Fibroblast of peridontal ligament (primary cell): ENCODE measurements around the gene PRPF39.

ENCODE experiments used
- DNase-seq: peaks from one replicate; pipeline ENCODE4 v3.0.0-alpha.2; 2010; ENCODE audit errors: extremely low read depth

PRPF39 gene

DNA sequence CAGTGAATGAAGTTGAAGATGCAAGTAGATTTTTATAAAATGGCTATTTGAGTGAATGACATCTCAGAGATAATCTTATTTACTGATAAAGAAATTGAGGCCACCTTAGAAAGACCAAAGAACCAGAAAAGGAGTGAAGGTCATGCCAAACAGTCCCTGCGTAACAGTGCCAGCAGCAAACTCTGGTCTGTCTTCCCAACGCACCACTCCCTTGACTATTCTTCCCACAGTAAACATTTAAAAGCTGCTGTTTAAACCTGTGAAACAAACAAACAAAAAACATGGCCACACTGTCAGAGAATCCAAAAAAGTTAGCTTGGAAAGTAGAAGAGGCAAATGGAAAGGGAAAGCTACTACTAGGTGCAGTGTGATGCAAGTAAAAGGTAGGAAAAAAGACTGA is 1.5 kb upstream of the PRPF39 start:
- DNase-seq, result no peak

DNA sequence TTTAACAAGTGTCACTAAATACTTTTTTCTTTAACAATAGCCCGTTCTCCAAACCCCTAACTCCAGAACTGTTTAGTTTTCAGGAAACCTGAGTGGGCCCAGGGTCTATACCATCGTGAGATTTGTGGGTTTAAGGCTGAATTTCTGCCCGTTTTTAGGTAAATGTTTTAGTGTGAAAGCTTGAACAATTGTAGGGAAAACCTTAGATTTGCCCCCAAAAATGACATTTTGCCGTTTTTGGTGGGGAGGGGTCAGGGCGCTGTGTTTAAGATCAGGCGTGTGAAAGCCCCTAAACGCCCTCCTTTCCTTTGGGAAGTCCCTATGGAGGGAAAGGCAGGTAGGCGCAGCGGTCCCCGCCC is 320 bp upstream of the PRPF39 start:
- peak; percentile 8 for DNase-seq

DNA sequence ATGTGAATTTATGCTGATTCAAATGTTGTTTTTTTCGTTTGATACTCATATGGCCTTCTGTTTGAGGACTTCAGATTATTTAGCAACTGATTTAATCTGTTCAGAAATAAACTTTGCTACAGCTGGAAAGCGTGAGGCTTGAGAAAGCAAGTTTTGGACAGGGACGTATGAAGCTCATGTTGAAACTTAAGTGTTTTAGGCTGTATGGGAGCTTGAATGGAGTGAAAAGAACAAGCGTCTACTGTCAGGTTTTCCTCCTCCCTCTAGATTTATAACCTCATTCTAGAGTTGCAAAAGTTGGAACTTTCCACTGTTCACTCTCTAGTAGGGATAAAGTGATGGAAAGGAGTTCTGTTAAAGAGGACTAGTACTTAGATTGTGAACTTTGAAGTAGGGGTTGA is 1.0 kb downstream of the PRPF39 start:
- peak; percentile 63 for DNase-seq

DNA sequence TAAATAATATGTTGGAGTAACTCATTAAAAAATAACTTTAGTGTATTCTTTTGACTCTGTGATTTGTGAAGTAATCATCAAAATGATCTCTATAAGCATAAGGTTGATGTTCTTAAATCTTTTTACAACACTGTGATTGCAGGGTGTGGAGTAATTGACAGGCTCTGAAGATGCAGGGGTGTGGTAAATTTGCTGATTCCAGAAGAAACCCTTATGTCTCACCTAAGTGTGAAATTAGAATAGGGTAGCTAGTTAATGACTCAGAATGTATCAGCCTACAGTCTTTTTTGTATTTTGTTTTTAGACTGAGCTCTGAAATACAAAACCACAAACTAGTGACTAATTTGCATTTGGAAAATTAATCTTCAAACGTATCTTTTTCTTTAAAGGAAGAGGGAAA is 5.9 kb downstream of the PRPF39 start:
- DNase-seq, result peak; percentile 30

DNA sequence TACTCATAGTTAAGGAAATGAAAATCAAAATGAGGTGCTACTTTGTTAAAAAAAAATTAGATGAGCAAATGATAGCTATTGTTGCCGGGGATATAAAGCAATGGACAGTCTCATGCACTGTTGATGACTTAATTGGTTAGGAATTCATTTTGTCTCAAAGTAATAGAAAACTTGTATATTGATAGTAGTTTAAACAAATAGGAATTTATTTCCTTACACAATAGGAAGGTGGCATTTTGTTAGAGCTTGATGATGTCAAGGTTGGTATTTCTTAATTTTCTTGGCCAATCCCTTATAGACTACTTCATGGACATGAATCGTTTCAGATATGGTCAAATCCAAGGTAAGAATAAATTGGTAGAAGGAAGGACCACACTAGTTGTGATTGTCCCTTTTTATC is 7.8 kb downstream of the PRPF39 start:
- peak; percentile 24 for DNase-seq

DNA sequence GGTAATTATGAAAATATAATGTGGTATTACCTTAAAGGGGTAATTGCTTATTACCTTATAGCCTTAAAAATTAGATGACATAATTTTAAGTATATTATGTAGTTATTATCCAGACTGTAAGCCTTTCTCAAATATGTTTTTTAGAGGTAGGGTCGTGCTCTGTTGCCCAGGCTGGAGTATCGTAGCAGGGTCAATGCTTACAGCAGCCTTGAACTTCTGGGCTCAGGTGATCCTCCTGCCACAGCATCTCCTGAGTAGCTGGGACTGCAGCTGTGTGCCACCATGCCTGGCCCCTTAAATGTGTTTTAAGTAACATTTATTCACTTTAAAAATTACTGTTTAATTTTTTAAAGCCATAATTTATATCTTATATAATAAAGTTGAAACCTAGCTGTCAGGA is 10.4 kb downstream of the PRPF39 start:
- no peak for DNase-seq

DNA sequence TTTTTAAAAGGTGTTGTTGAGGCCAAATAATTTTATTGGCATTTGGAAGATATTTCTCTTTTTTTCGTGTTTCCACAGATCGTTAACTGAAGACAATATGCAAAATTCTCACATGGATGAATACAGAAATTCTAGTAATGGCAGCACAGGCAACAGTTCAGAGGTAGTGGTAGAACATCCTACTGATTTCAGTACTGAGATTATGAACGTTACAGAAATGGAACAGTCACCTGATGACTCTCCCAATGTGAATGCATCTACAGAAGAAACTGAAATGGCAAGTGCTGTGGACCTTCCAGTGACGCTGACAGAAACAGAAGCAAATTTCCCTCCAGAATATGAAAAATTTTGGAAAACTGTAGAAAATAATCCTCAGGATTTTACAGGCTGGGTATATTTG is 11.2 kb downstream of the PRPF39 start:
- DNase-seq, result no peak

DNA sequence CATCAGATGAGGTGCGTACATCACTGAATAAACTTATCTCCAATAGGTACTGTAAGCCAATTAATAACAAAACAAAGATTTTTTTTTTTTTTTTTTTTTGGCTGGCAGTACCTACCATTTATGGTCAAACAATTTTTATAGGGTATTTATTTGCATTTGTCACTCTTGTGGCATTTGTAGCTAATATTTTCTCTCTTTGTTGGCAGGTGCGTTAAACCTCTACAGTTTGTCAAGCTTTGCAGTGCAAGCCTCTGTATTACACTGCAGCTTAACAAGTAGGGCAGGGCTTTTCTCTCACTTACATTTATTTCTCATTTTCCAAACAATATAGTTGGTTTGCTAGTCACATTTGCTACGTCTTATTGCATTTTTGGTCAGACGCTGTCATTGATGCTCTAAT is 12.3 kb downstream of the PRPF39 start:
- no peak for DNase-seq

DNA sequence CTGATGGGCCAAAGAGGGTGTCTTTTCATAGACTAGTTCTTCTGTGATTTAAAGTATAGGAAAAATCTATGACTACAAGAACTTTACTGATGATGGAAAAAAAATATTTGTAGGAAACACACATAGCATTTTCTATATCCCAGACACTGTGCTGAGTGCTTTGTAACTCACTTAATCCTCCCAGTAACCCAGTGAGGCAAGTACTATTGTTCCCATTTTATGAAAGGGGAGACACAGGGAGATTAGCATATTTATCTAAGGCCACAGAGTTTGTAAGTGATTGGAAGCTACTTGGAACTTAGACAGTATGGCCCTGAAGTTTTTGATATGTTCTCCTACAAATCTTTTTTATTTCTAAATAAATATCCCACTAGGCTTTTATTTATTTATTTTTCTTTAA is 19.9 kb downstream of the PRPF39 start:
- no peak for DNase-seq

DNA sequence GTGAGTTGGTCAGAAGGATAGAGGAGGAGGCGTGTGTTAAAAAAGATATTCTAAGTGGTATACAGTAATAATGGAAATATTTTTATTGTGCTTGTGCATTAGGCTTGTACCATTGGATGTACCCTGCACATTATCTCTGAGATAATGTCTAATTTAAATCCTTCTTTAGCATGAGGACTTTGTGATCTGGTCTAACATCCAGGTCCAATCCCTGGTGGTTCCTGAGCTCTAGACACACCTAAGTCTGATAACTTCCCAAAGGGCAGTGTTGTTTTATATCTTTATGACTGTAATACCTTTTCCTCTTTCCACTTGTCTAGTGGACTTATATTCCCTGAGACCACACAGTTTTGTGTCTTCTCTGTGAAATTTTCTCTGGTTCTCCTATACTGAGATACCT is 20.6 kb downstream of the PRPF39 start:
- no peak for DNase-seq

DNA sequence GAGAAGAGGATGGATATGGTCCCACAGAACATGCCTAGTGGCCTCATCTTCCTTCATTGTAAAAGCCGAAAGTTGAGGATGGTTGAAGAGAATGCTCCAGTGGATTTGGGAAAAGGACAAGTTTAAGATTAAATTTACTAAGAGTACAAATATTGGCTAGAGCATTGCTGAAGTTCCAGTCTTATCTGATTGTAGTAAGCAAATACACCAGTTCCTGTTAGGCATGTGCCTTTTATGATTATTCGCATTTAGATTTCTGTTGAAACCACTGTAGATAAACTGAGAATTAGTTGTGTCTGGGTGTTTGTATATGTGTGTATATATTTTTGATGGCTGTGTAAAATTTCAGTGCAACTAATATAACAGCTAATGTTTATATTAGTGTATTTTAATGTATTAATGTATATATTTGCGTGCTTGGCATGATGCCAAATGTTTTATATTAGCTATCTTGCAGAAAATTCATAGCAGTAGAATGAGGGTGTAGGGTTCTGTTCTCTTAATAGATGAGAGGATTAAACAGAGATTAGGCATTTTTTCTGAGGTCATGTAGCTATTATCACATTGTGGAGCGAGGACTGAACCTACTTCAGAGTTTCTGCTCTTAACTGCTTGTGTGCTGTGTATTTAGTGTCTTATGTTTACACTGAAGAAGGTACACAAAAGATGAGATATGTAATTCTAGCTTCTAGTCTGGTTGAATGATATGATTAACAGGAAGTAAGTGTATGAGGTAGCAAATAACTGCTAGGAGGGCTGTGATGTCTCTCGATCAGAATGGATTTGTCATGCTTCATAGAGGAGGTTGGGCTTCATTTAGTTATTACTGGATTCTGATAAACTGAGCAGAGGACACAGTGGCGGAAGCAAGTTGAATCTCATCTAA is 29.2 kb downstream of the PRPF39 start:
- no peak for DNase-seq

DNA sequence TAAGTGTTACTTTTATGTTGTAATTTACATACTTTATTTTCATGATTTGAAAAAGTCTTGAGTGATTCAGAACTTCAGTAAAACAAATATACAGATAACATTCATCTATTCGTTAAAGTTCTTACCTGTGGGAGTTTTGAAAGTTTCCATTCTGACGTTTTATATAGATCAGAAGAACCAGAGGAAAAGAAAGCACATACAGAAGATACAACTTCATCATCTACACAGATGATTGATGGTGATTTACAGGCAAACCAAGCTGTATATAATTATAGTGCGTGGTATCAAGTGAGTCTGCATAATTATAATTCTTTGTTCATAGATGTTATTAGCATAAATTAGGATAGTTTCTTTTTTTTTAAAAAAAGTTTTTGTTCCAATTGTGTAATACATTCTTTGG is 30.4 kb downstream of the PRPF39 start:
- DNase-seq, result no peak

DNA sequence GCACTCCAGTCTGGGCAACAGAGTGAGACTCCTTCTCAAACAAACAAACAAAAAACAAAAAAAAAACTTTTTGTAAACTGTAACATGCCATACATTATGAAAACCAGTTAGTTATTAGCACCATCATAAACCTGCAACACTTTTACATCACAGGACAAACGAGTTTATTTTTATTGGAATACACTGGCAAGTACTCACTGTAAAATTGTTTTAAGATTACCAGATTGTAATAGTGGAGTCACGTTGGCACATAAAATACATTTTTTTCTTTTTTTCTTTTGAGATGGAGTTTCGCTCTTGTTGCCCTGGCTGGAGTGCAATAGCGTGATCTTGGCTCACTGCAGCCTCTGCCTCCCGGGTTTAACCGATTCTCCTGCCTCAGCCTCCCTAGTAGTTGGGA is 34.7 kb downstream of the PRPF39 start:
- no peak for DNase-seq

DNA sequence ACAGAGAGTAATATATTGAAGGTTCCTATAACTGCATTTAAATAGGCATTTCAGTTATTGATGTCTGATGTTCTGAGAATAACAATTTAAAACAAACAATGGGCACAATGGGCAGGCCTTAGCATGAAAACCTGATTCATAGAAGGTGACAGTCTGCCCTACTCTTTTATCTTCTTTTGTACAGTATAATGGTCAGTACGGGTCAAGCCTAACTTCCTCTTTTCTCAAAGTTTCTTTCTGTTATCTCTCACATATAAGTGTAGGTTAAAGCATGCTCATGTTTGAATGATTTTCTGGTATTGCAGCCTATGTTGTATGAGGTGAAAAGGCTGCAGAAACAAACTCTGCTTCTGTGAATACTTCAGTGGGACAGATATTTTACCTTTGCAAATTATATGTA is 36.2 kb downstream of the PRPF39 start:
- no peak for DNase-seq

DNA sequence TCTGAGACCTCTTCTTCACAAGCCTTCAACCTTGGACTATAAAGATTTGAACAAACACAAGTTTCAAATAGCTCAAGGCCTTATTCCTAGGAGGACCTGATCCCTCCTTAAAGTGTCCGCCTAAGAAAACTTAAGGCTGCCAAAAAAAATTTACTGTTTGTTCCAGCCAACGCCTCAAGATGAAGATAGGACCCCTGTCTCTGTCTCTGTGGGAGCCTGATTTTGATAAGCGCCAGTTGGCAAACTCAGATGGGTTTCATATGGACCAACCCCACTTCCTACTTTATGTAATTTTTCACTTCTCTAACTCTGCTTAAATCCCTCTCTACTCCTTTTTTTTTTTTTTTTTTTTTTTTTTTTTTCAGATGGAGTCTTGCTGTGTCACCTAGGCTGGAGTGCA is 39.4 kb downstream of the PRPF39 start:
- DNase-seq, result no peak

DNA sequence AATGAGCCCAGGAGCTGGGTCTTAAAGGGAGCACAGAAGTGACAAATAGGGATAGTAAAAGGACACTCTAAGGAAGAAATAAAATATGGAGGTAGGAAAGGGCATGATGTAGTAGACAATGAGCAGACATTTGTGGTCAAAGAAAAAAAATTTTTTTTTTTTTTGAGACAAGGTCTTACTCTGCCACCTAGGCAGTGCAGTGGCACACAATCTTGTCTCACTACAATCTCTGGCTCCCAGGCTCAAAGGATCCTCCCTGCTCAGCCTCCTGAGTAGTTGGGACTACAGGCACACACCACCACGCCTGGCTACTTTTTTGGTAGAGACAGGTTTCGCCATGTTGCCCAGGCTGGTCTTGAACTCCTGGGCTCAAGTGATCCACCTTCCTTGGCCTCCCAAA is 41.8 kb downstream of the PRPF39 start:
- no peak for DNase-seq

DNA sequence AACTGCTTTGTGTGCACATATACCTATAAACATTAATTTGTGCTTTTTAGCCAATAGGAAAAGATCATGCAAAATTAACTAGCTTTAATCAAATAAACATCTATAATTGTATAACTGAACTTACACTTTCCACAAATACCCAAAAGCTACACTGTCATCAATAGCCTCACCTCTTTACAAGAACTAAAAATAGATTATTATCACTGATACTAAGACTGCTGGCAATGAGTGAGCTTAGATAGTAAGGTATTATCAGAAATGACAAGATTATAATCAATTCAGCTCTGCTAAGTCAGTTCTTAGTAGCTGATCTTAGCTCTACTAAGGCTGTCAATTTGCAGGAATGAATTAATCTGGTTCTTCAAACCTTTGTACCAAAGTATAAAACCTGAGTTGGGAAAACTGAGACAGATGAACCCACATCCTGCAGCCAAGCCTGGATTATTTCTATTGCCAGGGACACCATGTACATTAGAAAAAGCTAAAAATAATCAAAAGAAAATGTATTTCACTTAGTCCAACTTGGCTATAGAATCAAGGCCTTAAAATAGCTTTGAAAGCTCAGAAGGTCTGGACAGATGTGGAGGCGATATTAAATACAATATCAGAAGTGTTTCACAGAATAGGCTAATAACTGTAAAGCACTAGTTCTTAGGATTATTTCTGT is 45.2 kb downstream of the PRPF39 start:
- DNase-seq, result no peak

DNA sequence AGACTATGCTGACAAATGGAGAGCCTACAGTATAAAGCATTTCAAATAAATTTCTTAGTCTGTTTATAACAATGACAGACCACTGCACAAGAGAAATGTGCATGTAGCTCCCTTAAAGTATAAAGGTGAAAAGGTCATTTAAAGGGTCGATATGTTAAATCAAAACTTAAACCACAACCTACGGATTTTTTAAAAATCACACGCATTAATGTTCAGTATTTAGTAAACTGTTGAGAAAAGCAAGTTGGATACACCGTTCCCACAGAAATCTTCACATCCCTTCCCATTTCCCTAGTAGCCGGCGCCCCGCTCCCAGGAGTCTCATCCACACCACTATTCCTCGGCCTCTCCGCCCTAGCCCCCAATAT is 49.8 kb downstream of the PRPF39 start:
- peak; percentile 14 for DNase-seq

DNA sequence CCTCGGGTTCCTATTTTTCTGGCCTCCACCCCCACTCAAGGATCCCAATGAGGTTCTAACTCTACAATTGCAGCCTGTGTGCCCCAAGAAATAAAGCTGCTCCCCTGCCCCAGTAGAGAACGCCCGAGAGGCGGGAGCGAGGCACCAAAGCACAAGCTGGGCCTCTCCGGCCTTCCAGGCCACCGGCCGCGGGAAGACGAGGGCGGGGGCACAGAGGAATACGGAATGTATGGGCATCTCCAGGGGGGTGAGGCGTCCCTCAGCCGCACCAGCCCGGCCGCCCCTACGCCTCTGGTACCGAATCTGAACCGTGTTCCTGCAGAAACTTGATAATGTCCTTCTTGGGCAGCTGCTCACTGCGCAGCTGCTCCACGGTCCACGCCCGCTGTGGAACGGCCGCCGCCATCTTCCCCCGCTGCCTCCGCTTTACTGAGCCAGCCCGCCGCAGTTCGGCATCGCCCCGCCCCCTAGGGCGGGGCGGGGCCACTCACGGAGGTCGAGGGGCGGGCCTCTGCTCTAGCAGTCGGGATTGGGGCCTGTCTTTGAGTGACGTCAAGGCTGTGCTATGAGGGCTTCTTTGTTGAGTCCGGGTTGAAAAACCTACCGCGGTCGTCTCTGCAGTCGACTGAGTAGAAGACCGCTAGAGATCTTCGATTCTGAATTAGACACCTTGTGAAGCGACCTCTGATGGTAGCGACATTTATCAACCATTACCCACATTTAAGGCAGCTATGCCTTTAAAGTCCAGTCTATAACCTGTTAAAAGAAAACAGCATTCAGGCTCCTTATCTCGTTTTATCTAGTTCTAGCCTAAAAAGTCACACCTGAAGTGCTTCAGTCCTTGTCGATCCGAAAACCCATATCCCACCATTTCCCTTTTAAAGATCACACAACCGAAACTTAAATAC is 50.4 kb downstream of the PRPF39 start, which contains the start of gene FKBP3:
Gene FKBP3 (minus strand): TSS at position 431 of the 908 bp plus-strand sequence. CDS start 25 bp downstream, at position 406.
- DNase-seq, result peak; percentile 99

DNA sequence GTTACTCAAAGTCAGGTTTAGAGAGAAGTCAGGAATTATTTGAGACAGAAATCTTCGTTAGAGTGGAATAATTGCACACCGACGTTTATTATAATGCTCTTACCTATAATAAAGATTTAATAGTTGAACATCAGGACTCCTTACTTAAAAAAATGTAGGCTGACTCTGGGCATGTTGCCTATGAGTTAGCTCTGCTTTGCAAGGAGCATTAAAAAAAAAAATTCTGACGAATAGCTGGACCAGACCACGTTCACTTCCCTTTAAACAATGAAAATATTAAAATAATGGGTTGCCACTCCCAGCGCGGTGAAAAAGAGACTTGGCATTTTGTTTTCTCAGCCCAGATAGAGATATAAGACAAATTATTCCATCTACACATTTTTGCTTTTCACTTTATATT is 51.2 kb downstream of the PRPF39 start:
- no peak for DNase-seq

DNA sequence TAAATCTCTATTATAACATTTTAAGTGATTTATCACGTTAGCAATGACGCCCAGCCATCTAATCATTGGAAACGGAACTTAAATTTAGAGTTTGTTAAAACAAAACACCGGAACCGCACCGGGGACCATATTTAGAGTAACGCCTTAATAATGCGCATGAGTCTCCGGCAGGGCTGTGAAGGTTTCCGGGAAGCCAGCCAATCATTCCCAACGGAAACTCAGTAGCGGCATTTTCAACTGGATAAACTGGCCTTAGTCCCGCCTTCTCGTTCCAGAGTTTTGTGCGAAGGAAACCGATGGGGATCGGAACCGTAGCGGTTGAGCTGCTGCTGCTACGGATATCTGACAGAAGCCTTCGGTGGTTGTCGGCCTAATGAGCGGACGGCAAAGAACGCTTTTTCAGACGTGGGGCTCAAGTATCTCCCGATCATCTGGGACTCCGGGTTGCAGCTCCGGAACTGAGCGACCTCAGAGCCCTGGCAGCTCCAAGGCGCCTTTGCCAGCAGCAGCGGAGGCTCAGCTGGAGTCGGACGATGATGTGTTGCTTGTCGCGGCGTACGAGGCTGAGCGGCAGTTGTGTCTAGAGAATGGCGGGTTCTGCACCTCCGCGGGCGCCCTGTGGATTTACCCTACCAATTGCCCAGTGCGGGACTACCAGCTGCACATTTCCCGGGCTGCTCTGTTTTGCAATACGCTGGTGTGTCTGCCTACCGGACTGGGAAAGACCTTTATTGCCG is 51.9 kb downstream of the PRPF39 start, which contains the start of gene FANCM:
Gene FANCM (plus strand): TSS at position 272 of the 737 bp plus-strand sequence. CDS start 102 bp downstream, at position 374.
- peak; percentile 99 for DNase-seq

DNA sequence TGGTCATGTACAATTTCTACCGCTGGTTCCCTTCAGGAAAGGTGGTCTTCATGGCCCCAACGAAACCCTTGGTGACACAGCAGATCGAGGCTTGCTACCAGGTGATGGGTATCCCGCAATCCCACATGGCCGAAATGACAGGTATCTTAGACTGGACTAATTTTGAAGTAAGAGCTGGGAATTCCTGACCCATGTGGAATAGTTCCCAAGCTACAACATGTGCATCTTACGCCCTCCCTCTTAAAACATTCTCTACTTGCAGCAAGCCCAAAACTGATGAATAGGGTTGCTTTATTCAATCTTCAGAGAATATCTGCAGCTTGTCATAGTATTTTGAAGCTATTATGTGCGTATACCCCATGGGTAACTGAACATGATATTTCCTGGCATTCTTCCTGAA is 52.5 kb downstream of the PRPF39 start:
- DNase-seq, result no peak
